WTC11 (cell line): ENCODE data around the gene ATXN3L.

ENCODE experiments used
- CBFB ChIP-seq: sonication (generic); formaldehyde crosslinking; IDR thresholded peaks from 2 replicates; pipeline ENCODE4 v1.8.1; 2022; ENCODE audit warnings: mild to moderate bottlenecking, low read depth, missing genetic modification reagents
- CREB1 ChIP-seq: sonication (generic); formaldehyde crosslinking; IDR thresholded peaks from 2 replicates; pipeline ENCODE4 v1.8.0; 2023; ENCODE audit warnings: mild to moderate bottlenecking, missing genetic modification reagents
- CREM ChIP-seq: sonication (generic); formaldehyde crosslinking; IDR thresholded peaks from 2 replicates; pipeline ENCODE4 v1.8.1; 2022; ENCODE audit warnings: mild to moderate bottlenecking, missing genetic modification reagents, moderate library complexity
- FOXP1 ChIP-seq: sonication (generic); formaldehyde crosslinking; IDR thresholded peaks from 2 replicates; pipeline ENCODE4 v1.8.0; 2022; ENCODE audit warnings: missing genetic modification reagents, mild to moderate bottlenecking, moderate library complexity, borderline replicate concordance
- GABPB1 ChIP-seq: sonication (generic); formaldehyde crosslinking; IDR thresholded peaks from 2 replicates; pipeline ENCODE4 v1.8.1; 2023; ENCODE audit warnings: mild to moderate bottlenecking, missing genetic modification reagents
- GRHL2 ChIP-seq: fragments of 250-450 bp; sonication (Bioruptor Pico); IDR thresholded peaks from 2 replicates; pipeline ENCODE4 v1.8.0; 2022; ENCODE audit warnings: mild to moderate bottlenecking, moderate library complexity; ENCODE audit not compliant: insufficient replicate concordance, severe bottlenecking
- SP1 ChIP-seq: sonication (generic); formaldehyde crosslinking; conservative IDR thresholded peaks from 2 replicates; pipeline ENCODE4 v1.8.1; 2022; ENCODE audit warnings: missing genetic modification reagents
- TEAD4 ChIP-seq: sonication (generic); formaldehyde crosslinking; IDR thresholded peaks from 2 replicates; pipeline ENCODE4 v1.8.0; 2022; ENCODE audit warnings: mild to moderate bottlenecking, missing genetic modification reagents
- ZNF121 ChIP-seq: sonication (generic); formaldehyde crosslinking; IDR thresholded peaks from 2 replicates; pipeline ENCODE4 v1.8.0; 2023; ENCODE audit warnings: missing genetic modification reagents
- TF ChIP-seq, protein P1 (sequence below): fragments of 200-600 bp; IDR thresholded peaks from 2 replicates; pipeline ENCODE4 v1.8.0; 2022; ENCODE audit warnings: antibody characterized with exemption
- TF ChIP-seq, protein P2 (sequence below): sonication (generic); formaldehyde crosslinking; IDR thresholded peaks from 2 replicates; pipeline ENCODE4 v1.8.1; 2023; ENCODE audit warnings: mild to moderate bottlenecking, missing genetic modification reagents, moderate library complexity

DNA sequence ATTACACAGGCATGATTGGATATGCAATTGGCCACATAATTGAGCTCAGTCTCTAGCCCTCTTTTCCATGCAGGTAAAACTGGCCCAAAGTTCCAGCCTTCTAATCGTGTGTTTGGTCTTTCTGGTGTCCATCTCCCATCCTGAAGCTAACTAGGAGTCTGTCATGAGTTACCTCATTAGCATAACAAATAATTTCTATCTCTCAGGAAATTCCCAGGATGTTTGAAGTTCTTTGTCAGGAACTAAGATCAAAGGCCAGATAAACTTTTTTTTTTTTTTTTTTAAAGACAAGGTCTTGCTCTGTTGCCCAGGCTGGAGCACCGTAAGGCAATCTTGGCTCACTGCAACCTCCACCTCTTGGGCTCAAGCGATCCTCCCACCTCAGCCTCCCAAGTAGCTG is 15.8 kb downstream of the ATXN3L start:
- TF ChIP-seq SP1 (CRISPR knock-in tag) (no peak), CREM (CRISPR knock-in tag) (no peak), CREB1 (no peak), GRHL2 (no peak), TEAD4 (CRISPR knock-in tag) (no peak), CBFB (CRISPR knock-in tag) (no peak), GABPB1 (CRISPR knock-in tag) (no peak), ZNF121 (CRISPR knock-in tag) (peak; percentile 58; the same call in 1 of the 2 replicates), FOXP1 (CRISPR knock-in tag) (no peak)
- TF ChIP-seq, protein P1, sequence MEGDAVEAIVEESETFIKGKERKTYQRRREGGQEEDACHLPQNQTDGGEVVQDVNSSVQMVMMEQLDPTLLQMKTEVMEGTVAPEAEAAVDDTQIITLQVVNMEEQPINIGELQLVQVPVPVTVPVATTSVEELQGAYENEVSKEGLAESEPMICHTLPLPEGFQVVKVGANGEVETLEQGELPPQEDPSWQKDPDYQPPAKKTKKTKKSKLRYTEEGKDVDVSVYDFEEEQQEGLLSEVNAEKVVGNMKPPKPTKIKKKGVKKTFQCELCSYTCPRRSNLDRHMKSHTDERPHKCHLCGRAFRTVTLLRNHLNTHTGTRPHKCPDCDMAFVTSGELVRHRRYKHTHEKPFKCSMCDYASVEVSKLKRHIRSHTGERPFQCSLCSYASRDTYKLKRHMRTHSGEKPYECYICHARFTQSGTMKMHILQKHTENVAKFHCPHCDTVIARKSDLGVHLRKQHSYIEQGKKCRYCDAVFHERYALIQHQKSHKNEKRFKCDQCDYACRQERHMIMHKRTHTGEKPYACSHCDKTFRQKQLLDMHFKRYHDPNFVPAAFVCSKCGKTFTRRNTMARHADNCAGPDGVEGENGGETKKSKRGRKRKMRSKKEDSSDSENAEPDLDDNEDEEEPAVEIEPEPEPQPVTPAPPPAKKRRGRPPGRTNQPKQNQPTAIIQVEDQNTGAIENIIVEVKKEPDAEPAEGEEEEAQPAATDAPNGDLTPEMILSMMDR, result no peak
- TF ChIP-seq, protein P2, sequence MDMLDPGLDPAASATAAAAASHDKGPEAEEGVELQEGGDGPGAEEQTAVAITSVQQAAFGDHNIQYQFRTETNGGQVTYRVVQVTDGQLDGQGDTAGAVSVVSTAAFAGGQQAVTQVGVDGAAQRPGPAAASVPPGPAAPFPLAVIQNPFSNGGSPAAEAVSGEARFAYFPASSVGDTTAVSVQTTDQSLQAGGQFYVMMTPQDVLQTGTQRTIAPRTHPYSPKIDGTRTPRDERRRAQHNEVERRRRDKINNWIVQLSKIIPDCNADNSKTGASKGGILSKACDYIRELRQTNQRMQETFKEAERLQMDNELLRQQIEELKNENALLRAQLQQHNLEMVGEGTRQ, result no peak
